AG10803 (cell line): ENCODE data around the gene TRAF2.
A peak's percentile ranks its signal among the peaks of the same experiment; 100 is the strongest.
"Not testable (repeated sequence)": the region's sequence is repeated elsewhere in the genome, so short reads cannot be mapped to it uniquely, and the experiment has no call there.

Source experiments
- DNase-seq: peaks from one replicate; pipeline ENCODE4 v3.0.0; 2010; ENCODE audit warnings: low read depth
- H3K4me3 ChIP-seq: 2 replicates; pipeline ENCODE4 v1.5.1; 2011; ENCODE audit warnings: mild to moderate bottlenecking, low read length, control low read depth
- CTCF ChIP-seq: conservative IDR thresholded peaks from 2 replicates; pipeline ENCODE4 v1.5.1; 2011; ENCODE audit warnings: mild to moderate bottlenecking, low read length, control low read depth, inconsistent platforms

Gene TRAF2

GRCh38 chr9:136868644-136869043, 17.7 kb upstream of the TRAF2 start:
- H3K4me3 ChIP-seq: no peak overlapping the region
- no peak for TF ChIP-seq CTCF
- no peak for DNase-seq

- not testable (repeated sequence) for DNase-seq, H3K4me3 ChIP-seq
Observed at GRCh38 chr9:136869611-136870010, 16.7 kb upstream of the TRAF2 start.

- no peak for DNase-seq
- no peak for TF ChIP-seq CTCF
- no peak overlapping the region for H3K4me3 ChIP-seq
Observed at GRCh38 chr9:136875155-136875554, 11.2 kb upstream of the TRAF2 start.

GRCh38 chr9:136876476-136876875, 9.8 kb upstream of the TRAF2 start:
- no peak for DNase-seq
- TF ChIP-seq CTCF: no peak
- H3K4me3 ChIP-seq: no peak overlapping the region

GRCh38 chr9:136880651-136881050, 5.7 kb upstream of the TRAF2 start:
- DNase-seq: no peak
- TF ChIP-seq CTCF: no peak
- H3K4me3 ChIP-seq: no peak overlapping the region

- no peak overlapping the region for H3K4me3 ChIP-seq
- no peak for DNase-seq
- TF ChIP-seq CTCF: no peak
Observed at GRCh38 chr9:136881691-136882108, 4.6 kb upstream of the TRAF2 start.

- no peak for TF ChIP-seq CTCF
- peak overlapping the region; percentile 31 for H3K4me3 ChIP-seq
- peak; percentile 61 for DNase-seq
Observed at GRCh38 chr9:136882109-136882946, 4.0 kb upstream of the TRAF2 start.

GRCh38 chr9:136882947-136883283, 3.4 kb upstream of the TRAF2 start:
- H3K4me3 ChIP-seq, DNase-seq: not testable (repeated sequence)

GRCh38 chr9:136883670-136884069, 2.6 kb upstream of the TRAF2 start:
- not testable (repeated sequence) for H3K4me3 ChIP-seq, DNase-seq
